HepG2 (cell line): Measurements from ENCODE around the gene BMPR1B. TPM values are rescaled to one million over a fixed set of nuclear protein-coding genes. Genes with fewer than 3 reads are reported as not detected.

Experiments
- ATAC-seq: fragments of 200-7000 bp; cut with Tn5 transposase; 3 replicates; pipeline ENCODE4 v1.9.1; 2020; ENCODE audit warnings: mild to moderate bottlenecking, moderate library complexity
- BruUV-seq: library from RNA; stranded (reverse); fragments of 400-500 nt; replicated peaks from 2 replicates; lab custom pipeline; 2021; lab: Mats Ljungman, UMichigan
- CTCF ChIA-PET: fragments of 300-600 bp; formaldehyde crosslinking; extraction: SDS; loops from one replicate; lab custom pipeline; 2021; ENCODE audit warnings: low total read pairs, inconsistent platforms, low intra/inter-chr PET ratio; lab: Yijun Ruan, JAX
- POLR2A ChIA-PET: fragments of 350-600 bp; sonication (Branson Sonifier 250); formaldehyde crosslinking; loops from one replicate; lab custom pipeline; 2020; ENCODE audit warnings: antibody characterized with exemption, inconsistent platforms; lab: Yijun Ruan, JAX
- DNase-seq: peaks from one replicate; pipeline ENCODE4 v3.0.0-alpha.2; 2015; ENCODE audit warnings: low spot score
- FAIRE-seq: peaks from 3 replicates; lab custom pipeline; 2011; peaks lifted over from hg19 to GRCh38; lab: Jason Lieb, UNC
- H2AFZ ChIP-seq: one replicate; pipeline ENCODE4 v1.6.1; 2011; ENCODE audit warnings: low read length, inconsistent platforms
- H3K27ac ChIP-seq: fragments of 300-600 bp; 3 replicates; pipeline ENCODE4 v1.8.0; 2011; ENCODE audit warnings: mixed run types, mild to moderate bottlenecking, mixed read lengths, low read length, inconsistent platforms; ENCODE audit not compliant: insufficient read depth; ENCODE audit errors: extremely low read length
- H3K27me3 ChIP-seq, 2 experiments: fragments of 200-600 bp in 1 of 2; 2 replicates in 1 of 2; 3 replicates in 1 of 2; pipeline versions ENCODE4 v1.6.0 to v1.8.0; 2011; ENCODE audit warnings: low read length in 2 of 2, mild to moderate bottlenecking in 2 of 2, moderate library complexity in 2 of 2, inconsistent platforms in 1 of 2; ENCODE audit not compliant: insufficient read depth in 2 of 2, control insufficient read depth in 1 of 2
- H3K36me3 ChIP-seq, 2 experiments: fragments of 200-600 bp in 1 of 2; replicated peaks in 1 of 2; 2 replicates in 1 of 2; 3 replicates in 1 of 2; pipeline versions ENCODE4 v1.5.1 to v1.8.0; 2011; ENCODE audit warnings: low read length in 2 of 2, inconsistent platforms in 1 of 2; ENCODE audit not compliant: insufficient read depth in 2 of 2, control insufficient read depth in 1 of 2
- H3K4me1 ChIP-seq: 2 replicates; pipeline ENCODE4 v1.5.1; 2012; ENCODE audit warnings: low read length, inconsistent platforms; ENCODE audit not compliant: insufficient read depth
- H3K4me2 ChIP-seq: 2 replicates; pipeline ENCODE4 v1.6.0; 2011; ENCODE audit warnings: low read depth, low read length, inconsistent platforms
- H3K4me3 ChIP-seq, 3 experiments: fragments of 200-600 bp in 1 of 3; sonication (generic), shearing (Covaris generic) in 1 of 3; replicated peaks in 1 of 3; 2 replicates each; pipeline ENCODE4 v1.5.1; 2011 to 2016; ENCODE audit warnings: low read length in 3 of 3, inconsistent platforms in 2 of 3, low read depth in 2 of 3, mild to moderate bottlenecking in 2 of 3, control low read depth in 1 of 3, mixed read lengths in 1 of 3; ENCODE audit not compliant: insufficient read depth in 1 of 3
- H3K79me2 ChIP-seq: one replicate; pipeline ENCODE4 v1.6.1; 2011; ENCODE audit warnings: low read length, inconsistent platforms; ENCODE audit not compliant: insufficient read depth
- H3K9ac ChIP-seq: 2 replicates; pipeline ENCODE4 v1.6.0; 2011; ENCODE audit warnings: mild to moderate bottlenecking, low read depth, low read length, inconsistent platforms; ENCODE audit not compliant: insufficient read depth
- H3K9me3 ChIP-seq: 2 replicates; pipeline ENCODE4 v1.5.1; 2012; ENCODE audit warnings: mild to moderate bottlenecking, low read length
- H4K20me1 ChIP-seq: 2 replicates; pipeline ENCODE4 v1.6.0; 2011; ENCODE audit warnings: inconsistent platforms, mild to moderate bottlenecking, low read length, moderate library complexity; ENCODE audit not compliant: insufficient read depth
- AFF4 ChIP-seq: sonication (generic); formaldehyde crosslinking; IDR thresholded peaks from 2 replicates; pipeline ENCODE4 v1.4.0; 2020; ENCODE audit warnings: missing genetic modification reagents
- BHLHE40 ChIP-seq: IDR thresholded peaks from 2 replicates; pipeline ENCODE4 v1.6.1; 2011; ENCODE audit warnings: low read length, improper control_type of control experiment
- CENPT ChIP-seq: sonication (generic); formaldehyde crosslinking; IDR thresholded peaks from 2 replicates; pipeline ENCODE4 v1.8.0; 2022; ENCODE audit warnings: low read depth, mild to moderate bottlenecking, moderate library complexity, missing genetic modification reagents
- HNF4G ChIP-seq, 2 experiments: sonication (generic) in 1 of 2; formaldehyde crosslinking in 1 of 2; IDR thresholded peaks; 2 replicates each; pipeline versions ENCODE4 v1.4.0 to v1.6.1; 2011 to 2020; ENCODE audit warnings: borderline replicate concordance in 2 of 2, low read depth in 2 of 2, mild to moderate bottlenecking in 2 of 2, low read length in 1 of 2, missing genetic modification reagents in 1 of 2, moderate library complexity in 1 of 2
- HNRNPL ChIP-seq: fragments of 200-400 bp; formaldehyde crosslinking; IDR thresholded peaks from 2 replicates; pipeline ENCODE4 v1.6.1; 2017; ENCODE audit warnings: mild to moderate bottlenecking, low read depth, low read length
- NFE2 ChIP-seq: sonication (generic); formaldehyde crosslinking; IDR thresholded peaks from 2 replicates; pipeline ENCODE4 v1.4.0; 2020; ENCODE audit warnings: missing genetic modification reagents
- NR2F1 ChIP-seq, 2 experiments: fragments of 450-650 bp in 1 of 2; formaldehyde crosslinking in 1 of 2; IDR thresholded peaks; 2 replicates each; pipeline versions ENCODE4 v1.5.0 to v1.6.1; 2016 to 2020; ENCODE audit warnings: mild to moderate bottlenecking in 1 of 2, missing compliant biosample characterization in 1 of 2, missing genetic modification reagents in 1 of 2, moderate library complexity in 1 of 2
- ZHX2 ChIP-seq, 2 experiments: sonication (generic) in 1 of 2; formaldehyde crosslinking in 1 of 2; IDR thresholded peaks; 2 replicates each; pipeline versions ENCODE4 v1.6.1 to v1.9.0; 2014 to 2022; ENCODE audit warnings: antibody characterized with exemption in 1 of 2, borderline replicate concordance in 1 of 2, inconsistent platforms in 1 of 2, low read depth in 1 of 2, missing genetic modification reagents in 1 of 2
- ZNF121 ChIP-seq: sonication (generic); formaldehyde crosslinking; IDR thresholded peaks from 2 replicates; pipeline ENCODE4 v1.5.0; 2020; ENCODE audit warnings: mild to moderate bottlenecking, missing genetic modification reagents
- ZNF3 ChIP-seq: IDR thresholded peaks from 2 replicates; pipeline ENCODE4 v1.7.0; 2017; ENCODE audit warnings: inconsistent platforms
- WGBS: methylation state at CpG from one replicate; pipeline ENCODE4 v1.1.6; 2017; ENCODE audit warnings: low lambda C conversion rate; 5-methylcytosine and 5-hydroxymethylcytosine counted together
- in situ Hi-C: cut with HindIII; loops from 2 replicates; pipeline ENCODE4 v1.10.0; 2017; ENCODE audit warnings: low pct_unique_long_range_greater_than_20kb; ENCODE audit not compliant: extremely low pct_ligation_motif_present
- intact Hi-C: fragments of 100-400 bp; cut with micrococcal nuclease; formaldehyde crosslinking; loops from one replicate; pipeline ENCODE4 v1.10.0; 2022; ENCODE audit not compliant: unreplicated experiment
- polyA plus RNA-seq, 8 experiments: library from polyadenylated mRNA; depleted of rRNA in 3 of 8; stranded (reverse) in 7 of 8; unstranded in 1 of 8; fragments of >200 nt; fragmentation: Illumina TruSeq in 4 of 8; extraction: Trizol in 4 of 8; gene quantifications; 2 replicates each; pipeline versions ENCODE4 v1.2.1 to v1.2.3, GENCODE V29; 2011 to 2016; ENCODE audit warnings: low read depth in 4 of 8, missing spikeins in 1 of 8, mixed read lengths in 1 of 8; ENCODE audit not compliant: insufficient read depth in 1 of 8
- total RNA-seq, 5 experiments: library from RNA; depleted of rRNA; stranded (reverse); fragments of >200 nt; fragmentation: Illumina TruSeq; extraction: Trizol; gene quantifications; 2 replicates each; pipeline ENCODE4 v1.2.3, GENCODE V29; 2016; ENCODE audit warnings: low read depth in 1 of 5
- TF ChIP-seq, protein P1 (sequence below): sonication (generic); formaldehyde crosslinking; IDR thresholded peaks from 2 replicates; pipeline ENCODE4 v1.5.0; 2020; ENCODE audit warnings: missing genetic modification reagents

Gene BMPR1B
- total and polyA plus RNA-seq, 2 of the 13 experiments (the other 11 are each of a cell fraction or from before 2014, with no cell fraction given): 0.07 TPM; not detected in 1

DNA sequence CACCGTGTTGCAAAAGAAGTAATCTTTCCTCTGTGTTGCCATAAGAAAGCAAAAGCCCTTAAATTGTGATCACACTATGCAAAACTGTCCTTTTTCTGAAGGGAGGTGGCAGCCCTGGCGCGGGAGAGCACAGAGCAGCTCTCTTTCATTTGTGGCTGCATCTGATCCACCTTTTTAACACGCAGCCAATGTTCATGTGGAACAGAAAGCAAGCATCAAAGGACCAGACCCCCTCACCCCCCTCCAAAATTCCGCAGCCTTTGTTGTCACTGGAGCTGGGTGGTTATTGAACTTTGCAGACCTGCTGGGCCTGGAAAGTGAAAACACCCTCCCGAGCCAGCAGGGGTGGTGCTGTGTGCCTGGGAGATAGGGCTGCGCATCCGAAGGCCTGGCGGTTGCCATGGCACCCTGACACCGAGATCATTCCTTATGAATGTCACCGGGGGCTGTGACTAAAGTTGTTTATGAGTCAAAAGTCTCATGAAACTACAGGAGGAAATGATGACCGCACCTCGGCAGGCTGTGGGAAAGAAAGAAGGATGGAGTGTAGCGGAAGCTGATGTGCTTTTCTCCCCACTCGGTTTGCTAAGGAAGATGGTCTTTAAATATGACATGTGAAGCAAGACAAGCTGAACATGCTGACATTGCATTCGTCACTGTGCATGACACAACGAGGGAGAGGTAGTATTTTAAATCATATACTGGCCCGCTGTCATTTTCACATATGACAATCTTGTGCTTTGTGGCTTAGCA is 423.7 kb downstream of the BMPR1B start (continued):
- no peak for TF ChIP-seq CENPT (CRISPR knock-in tag)

GRCh38 chr4:95181996-95182306 is 424.2 kb downstream of the BMPR1B start:
- Histone ChIP-seq H3K4me3 (no peak overlapping the region), H3K9ac (no peak overlapping the region), H4K20me1 (no peaks in the 10 kb centered on the region), H3K4me2 (no peak overlapping the region), H2AFZ (no peak overlapping the region), H3K36me3 (no peaks in the 10 kb centered on the region), H3K9me3 (no peaks in the 10 kb centered on the region), H3K27me3 (no peaks in the 10 kb centered on the region; a peak in 1 of 5 replicates), H3K79me2 (no peaks in the 10 kb centered on the region), H3K27ac (no peak overlapping the region), H3K4me1 (no peaks in the 10 kb centered on the region)
- POLR2A ChIA-PET: no interaction called here
- in situ Hi-C loops (no loop called here), intact Hi-C loops (no loop called here)
- no peak for DNase-seq
- no peak for ATAC-seq
- WGBS: 8% methylated on average over 2 of the region's 2 CpGs
- no peak for FAIRE-seq
- CTCF ChIA-PET: no interaction called here
- no TSS peak for BruUV-seq
- TF ChIP-seq NR2F1 (CRISPR knock-in tag; IDR thresholded peaks at IDR 0.05): no peak
- no peak for TF ChIP-seq AFF4 (CRISPR knock-in tag)
- no peak for TF ChIP-seq ZHX2 (IDR thresholded peaks at IDR 0.05; ENCODE audit: low read depth)
- no peak for TF ChIP-seq ZHX2 (CRISPR knock-in tag; IDR thresholded peaks at IDR 0.05; ENCODE audit: borderline replicate concordance)
- TF ChIP-seq ZNF3 (CRISPR knock-in tag): no peak
- TF ChIP-seq BHLHE40: no peak
- TF ChIP-seq HNRNPL: no peak
- TF ChIP-seq NFE2 (CRISPR knock-in tag): no peak
- TF ChIP-seq, protein P1, sequence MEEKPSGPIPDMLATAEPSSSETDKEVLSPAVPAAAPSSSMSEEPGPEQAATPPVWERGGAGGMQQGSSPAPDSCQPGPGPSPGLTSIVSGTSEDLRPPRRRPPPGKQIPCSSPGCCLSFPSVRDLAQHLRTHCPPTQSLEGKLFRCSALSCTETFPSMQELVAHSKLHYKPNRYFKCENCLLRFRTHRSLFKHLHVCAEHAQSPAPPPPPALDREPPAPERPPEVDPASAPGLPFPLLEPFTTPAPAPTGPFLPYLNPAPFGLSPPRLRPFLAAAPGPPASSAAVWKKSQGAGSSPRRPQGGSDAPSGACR (CRISPR knock-in tag): no peak
- TF ChIP-seq ZNF121 (CRISPR knock-in tag): no peak
- no peak for TF ChIP-seq HNF4G (IDR thresholded peaks at IDR 0.05; ENCODE audit: borderline replicate concordance, low read depth, low read length)
- TF ChIP-seq HNF4G (CRISPR knock-in tag; IDR thresholded peaks at IDR 0.05; ENCODE audit: borderline replicate concordance, low read depth): no peak
